ENCODE data around the gene XYLT1. TPM values are rescaled to one million over a fixed set of nuclear protein-coding genes. Genes with fewer than 3 reads are reported as not detected.

Gene XYLT1
- total RNA-seq, 1 experiment from 2014 or later, result 25.0 TPM

DNA sequence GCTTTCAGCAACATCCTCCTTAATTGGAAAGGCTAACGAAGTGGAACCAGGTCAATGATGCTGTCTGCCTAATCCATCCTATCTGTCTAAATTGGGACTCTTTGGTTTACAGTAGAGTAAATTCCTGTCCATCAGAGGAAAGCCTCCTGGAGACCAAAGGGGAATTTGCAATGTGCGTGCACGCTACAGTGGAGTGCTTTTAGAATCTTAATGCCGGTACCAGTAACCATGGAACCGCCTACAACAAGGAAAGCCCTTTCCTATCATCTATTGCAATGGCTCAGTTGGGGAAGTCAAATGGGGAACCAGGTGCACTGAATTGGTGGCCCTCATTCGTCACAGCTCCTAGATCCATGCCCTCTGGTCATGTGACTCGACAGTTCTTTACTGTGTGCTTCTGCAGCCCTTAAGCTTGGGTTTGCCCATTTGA is 110.1 kb downstream of the XYLT1 start:
- ChIA-PET POLR2A (no interaction called here), CTCF (interaction anchor here (0.9 to 1.5 kb wide), 2 partner anchors 107 to 149 kb away, joined by 3 to 6 read pairs; no protein-coding TSS in a partner anchor)
- Mint-ChIP-seq H3K36me3 (0 out of 2 replicates have a peak, but pooled peaks cover 2% of the 10 kb centered on the region), H3K27me3 (ENCODE audit: low read depth) (no peaks in the 10 kb centered on the region), H3K4me3 (no peak overlapping the region), H3K4me1 (peaks cover 34% of the 10 kb centered on the region), H3K27ac (no peak overlapping the region), H3K9me3 (no peaks in the 10 kb centered on the region)
- TF ChIP-seq CREM (CRISPR knock-in tag; IDR thresholded peaks at IDR 0.05) (no peak), SMAD3 (CRISPR knock-in tag; IDR thresholded peaks at IDR 0.05; ENCODE audit: borderline replicate concordance) (no peak)
- DNase-seq (ENCODE audit: low spot score) (no peak), ATAC-seq (no peak)

DNA sequence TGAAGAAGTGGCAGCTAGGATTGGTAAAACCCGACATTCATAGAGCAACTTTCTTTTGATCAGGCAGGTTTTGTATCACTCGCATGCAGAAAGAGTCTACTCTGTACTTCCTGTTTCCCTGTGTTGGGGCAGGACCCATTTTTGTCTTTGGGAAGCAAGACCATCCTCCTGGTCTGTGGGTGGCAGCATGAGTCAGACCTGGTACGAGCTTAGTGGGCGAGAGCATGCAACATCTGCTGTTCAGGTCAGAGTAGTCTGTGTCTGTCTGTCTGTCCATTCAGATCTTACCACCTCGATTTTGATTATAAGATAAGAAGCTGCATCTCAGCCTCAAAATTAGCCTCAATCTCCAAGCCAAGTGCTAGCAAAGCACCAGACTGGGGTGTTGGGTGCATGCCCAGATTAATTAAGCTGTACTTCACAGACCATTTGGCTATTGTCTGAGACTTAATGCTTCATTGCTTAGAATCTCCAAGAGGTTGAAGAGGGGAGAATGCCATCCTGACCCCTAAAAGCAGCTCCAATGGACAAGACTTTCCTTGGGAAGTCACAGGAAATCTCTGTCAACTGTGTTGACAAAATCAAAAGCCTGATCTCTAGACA is 110.9 kb downstream of the XYLT1 start:
- no peak overlapping the region for H3K4me3 Mint-ChIP-seq
- H3K9me3 Mint-ChIP-seq, result no peaks in the 10 kb centered on the region
- POLR2A ChIA-PET, result no interaction called here
- DNase-seq (ENCODE audit: low spot score) (no peak), ATAC-seq (no peak)
- 0 out of 2 replicates have a peak, but pooled peaks cover 2% of the 10 kb centered on the region for H3K36me3 Mint-ChIP-seq
- TF ChIP-seq ESRRA (CRISPR knock-in tag; IDR thresholded peaks at IDR 0.05; ENCODE audit: borderline replicate concordance) (no peak), ZNF423 (CRISPR knock-in tag; IDR thresholded peaks at IDR 0.05) (no peak), ATF1 (CRISPR knock-in tag; IDR thresholded peaks at IDR 0.05) (no peak), PRRX2 (CRISPR knock-in tag; IDR thresholded peaks at IDR 0.05) (no peak), ZNF232 (CRISPR knock-in tag; IDR thresholded peaks at IDR 0.05) (no peak), RORB (CRISPR knock-in tag; IDR thresholded peaks at IDR 0.05) (no peak), NR1H2 (CRISPR knock-in tag; IDR thresholded peaks at IDR 0.05) (no peak), SP1 (CRISPR knock-in tag; conservative IDR thresholded peaks at IDR 0.05) (no peak), NFE2L1 (CRISPR knock-in tag; IDR thresholded peaks at IDR 0.05) (no peak), ETV6 (CRISPR knock-in tag; IDR thresholded peaks at IDR 0.05) (no peak), TEAD4 (CRISPR knock-in tag; IDR thresholded peaks at IDR 0.05) (no peak)
- TF ChIP-seq, protein P1, sequence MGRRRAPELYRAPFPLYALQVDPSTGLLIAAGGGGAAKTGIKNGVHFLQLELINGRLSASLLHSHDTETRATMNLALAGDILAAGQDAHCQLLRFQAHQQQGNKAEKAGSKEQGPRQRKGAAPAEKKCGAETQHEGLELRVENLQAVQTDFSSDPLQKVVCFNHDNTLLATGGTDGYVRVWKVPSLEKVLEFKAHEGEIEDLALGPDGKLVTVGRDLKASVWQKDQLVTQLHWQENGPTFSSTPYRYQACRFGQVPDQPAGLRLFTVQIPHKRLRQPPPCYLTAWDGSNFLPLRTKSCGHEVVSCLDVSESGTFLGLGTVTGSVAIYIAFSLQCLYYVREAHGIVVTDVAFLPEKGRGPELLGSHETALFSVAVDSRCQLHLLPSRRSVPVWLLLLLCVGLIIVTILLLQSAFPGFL (CRISPR knock-in tag; IDR thresholded peaks at IDR 0.05; ENCODE audit: borderline replicate concordance), result no peak
- TF ChIP-seq, protein P2, sequence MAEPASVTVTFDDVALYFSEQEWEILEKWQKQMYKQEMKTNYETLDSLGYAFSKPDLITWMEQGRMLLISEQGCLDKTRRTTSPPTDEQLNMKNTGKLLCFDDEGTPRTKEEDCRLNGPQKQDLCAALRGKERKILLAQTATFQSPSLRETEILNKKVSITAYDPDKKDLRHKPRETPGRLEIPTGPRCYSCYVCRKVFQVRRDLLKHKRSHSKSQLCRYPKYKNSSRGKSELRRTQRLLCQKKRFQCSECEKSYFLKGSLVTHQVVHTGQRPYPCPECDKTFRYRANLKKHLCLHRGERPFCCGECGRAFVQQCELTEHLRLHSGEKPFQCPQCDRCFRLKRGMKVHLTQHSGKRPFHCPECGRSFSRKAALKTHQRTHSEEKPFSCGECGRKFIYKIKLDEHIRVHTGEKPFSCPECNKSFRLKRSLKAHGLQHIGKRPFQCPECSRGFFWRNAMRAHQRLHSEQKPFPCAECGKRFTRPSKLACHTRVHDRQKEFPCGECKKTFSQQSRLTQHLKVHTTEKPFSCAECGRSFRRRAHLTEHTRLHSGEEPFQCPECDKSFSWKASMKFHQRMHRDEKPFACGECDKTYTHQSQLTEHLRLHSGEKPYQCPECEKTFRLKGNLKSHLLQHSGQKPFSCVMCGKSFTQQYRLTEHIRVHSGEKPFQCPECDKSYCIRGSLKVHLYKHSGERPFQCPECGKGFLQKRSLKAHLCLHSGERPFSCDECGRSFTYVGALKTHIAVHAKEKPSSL (CRISPR knock-in tag; conservative IDR thresholded peaks at IDR 0.05), result no peak
- TF ChIP-seq, protein P3, sequence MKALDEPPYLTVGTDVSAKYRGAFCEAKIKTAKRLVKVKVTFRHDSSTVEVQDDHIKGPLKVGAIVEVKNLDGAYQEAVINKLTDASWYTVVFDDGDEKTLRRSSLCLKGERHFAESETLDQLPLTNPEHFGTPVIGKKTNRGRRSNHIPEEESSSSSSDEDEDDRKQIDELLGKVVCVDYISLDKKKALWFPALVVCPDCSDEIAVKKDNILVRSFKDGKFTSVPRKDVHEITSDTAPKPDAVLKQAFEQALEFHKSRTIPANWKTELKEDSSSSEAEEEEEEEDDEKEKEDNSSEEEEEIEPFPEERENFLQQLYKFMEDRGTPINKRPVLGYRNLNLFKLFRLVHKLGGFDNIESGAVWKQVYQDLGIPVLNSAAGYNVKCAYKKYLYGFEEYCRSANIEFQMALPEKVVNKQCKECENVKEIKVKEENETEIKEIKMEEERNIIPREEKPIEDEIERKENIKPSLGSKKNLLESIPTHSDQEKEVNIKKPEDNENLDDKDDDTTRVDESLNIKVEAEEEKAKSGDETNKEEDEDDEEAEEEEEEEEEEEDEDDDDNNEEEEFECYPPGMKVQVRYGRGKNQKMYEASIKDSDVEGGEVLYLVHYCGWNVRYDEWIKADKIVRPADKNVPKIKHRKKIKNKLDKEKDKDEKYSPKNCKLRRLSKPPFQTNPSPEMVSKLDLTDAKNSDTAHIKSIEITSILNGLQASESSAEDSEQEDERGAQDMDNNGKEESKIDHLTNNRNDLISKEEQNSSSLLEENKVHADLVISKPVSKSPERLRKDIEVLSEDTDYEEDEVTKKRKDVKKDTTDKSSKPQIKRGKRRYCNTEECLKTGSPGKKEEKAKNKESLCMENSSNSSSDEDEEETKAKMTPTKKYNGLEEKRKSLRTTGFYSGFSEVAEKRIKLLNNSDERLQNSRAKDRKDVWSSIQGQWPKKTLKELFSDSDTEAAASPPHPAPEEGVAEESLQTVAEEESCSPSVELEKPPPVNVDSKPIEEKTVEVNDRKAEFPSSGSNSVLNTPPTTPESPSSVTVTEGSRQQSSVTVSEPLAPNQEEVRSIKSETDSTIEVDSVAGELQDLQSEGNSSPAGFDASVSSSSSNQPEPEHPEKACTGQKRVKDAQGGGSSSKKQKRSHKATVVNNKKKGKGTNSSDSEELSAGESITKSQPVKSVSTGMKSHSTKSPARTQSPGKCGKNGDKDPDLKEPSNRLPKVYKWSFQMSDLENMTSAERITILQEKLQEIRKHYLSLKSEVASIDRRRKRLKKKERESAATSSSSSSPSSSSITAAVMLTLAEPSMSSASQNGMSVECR (CRISPR knock-in tag; IDR thresholded peaks at IDR 0.05; ENCODE audit: borderline replicate concordance), result no peak
- TF ChIP-seq, protein P4, sequence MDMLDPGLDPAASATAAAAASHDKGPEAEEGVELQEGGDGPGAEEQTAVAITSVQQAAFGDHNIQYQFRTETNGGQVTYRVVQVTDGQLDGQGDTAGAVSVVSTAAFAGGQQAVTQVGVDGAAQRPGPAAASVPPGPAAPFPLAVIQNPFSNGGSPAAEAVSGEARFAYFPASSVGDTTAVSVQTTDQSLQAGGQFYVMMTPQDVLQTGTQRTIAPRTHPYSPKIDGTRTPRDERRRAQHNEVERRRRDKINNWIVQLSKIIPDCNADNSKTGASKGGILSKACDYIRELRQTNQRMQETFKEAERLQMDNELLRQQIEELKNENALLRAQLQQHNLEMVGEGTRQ (CRISPR knock-in tag; IDR thresholded peaks at IDR 0.05), result no peak
- TF ChIP-seq, protein P5, sequence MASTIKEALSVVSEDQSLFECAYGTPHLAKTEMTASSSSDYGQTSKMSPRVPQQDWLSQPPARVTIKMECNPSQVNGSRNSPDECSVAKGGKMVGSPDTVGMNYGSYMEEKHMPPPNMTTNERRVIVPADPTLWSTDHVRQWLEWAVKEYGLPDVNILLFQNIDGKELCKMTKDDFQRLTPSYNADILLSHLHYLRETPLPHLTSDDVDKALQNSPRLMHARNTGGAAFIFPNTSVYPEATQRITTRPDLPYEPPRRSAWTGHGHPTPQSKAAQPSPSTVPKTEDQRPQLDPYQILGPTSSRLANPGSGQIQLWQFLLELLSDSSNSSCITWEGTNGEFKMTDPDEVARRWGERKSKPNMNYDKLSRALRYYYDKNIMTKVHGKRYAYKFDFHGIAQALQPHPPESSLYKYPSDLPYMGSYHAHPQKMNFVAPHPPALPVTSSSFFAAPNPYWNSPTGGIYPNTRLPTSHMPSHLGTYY (CRISPR knock-in tag; IDR thresholded peaks at IDR 0.05), result no peak
- CTCF ChIA-PET, result interaction anchor here (0.8 to 2.0 kb wide), 4 partner anchors 8 to 148 kb away, joined by 3 to 8 read pairs (median 5); no protein-coding TSS in a partner anchor
- peaks cover 26% of the 10 kb centered on the region for H3K4me1 Mint-ChIP-seq
- no peaks in the 10 kb centered on the region for H3K27me3 Mint-ChIP-seq (ENCODE audit: low read depth)
- no peak overlapping the region for H3K27ac Mint-ChIP-seq
